Measurements from ENCODE around the gene BRAT1.

BRAT1 gene

GRCh38 chr7:2494191-2495130, 60.9 kb downstream of the BRAT1 start:
- DNase-seq = no peak

- no peak for DNase-seq
These were observed 61.8 kb downstream of the BRAT1 start for GRCh38 chr7:2493205-2494164.

- DNase-seq = no peak
These were observed 63.3 kb downstream of the BRAT1 start for GRCh38 chr7:2492038-2492437.

- no peak for DNase-seq
These were observed 65.1 kb downstream of the BRAT1 start for GRCh38 chr7:2490181-2490651.

GRCh38 chr7:2488681-2489080, 66.6 kb downstream of the BRAT1 start:
- no peak for DNase-seq

- no peak for DNase-seq
These were observed 67.1 kb downstream of the BRAT1 start for GRCh38 chr7:2488272-2488645.
